ENCODE measurements around the gene CBLIF.

- TF ChIP-seq CHD2 (IDR thresholded peaks at IDR 0.05; ENCODE audit: low read length) (no peak), E2F6 (IDR thresholded peaks at IDR 0.05) (no peak), CTCF (IDR thresholded peaks at IDR 0.05; ENCODE audit: control extremely low read depth in 1 of 3, insufficient read depth in 1 of 3, low read depth in 1 of 3, low read length in 3 of 3) (no peak), POLR2A (IDR thresholded peaks at IDR 0.05; ENCODE audit: control extremely low read depth in 1 of 2, low read depth in 2 of 2, low read length in 2 of 2) (no peak; a peak in 1 of 3 replicates), KDM1A (IDR thresholded peaks at IDR 0.05; ENCODE audit: borderline replicate concordance, low read length) (no peak)
These were observed 29.5 kb downstream of the CBLIF start for GRCh38 chr11:59815754-59816153.

All from H1 (cell line).